GM19328 (cell line): Measurements from ENCODE around the gene A4GNT.
"Not testable (repeated sequence)": the region's sequence is repeated elsewhere in the genome, so short reads cannot be mapped to it uniquely, and the experiment has no call there.

ENCODE experiments used
- ATAC-seq: cut with Tn5 transposase; IDR thresholded peaks from one replicate; pipeline ENCODE4 v1.9.1; 2021; ENCODE audit warnings: mild to moderate bottlenecking, moderate library complexity; ENCODE audit not compliant: unreplicated experiment

Gene A4GNT

DNA sequence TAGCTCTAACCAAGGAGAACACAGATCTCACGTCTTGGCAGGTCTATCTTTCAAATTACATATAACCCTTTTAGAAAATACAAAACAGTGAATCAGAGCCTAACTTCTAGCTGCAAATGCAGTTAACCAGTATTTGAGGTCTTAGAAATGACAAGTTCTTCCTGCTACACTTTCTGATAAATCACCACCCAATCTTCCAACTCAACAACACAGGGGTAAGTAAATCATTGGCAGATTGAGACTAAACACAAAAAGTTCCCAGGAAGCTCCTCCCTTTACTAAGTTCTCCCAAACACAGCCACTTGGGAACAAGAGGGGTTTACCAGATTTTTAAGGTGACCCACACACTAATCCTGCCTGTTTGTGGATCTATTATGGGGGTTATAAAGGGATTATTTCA, at the start of gene A4GNT:
Gene A4GNT (minus strand): TSS at position 152 of the 400 bp plus-strand sequence. CDS start 1,134 bp downstream, outside the sequence.
- no peak for ATAC-seq

GRCh38 chr3:138180375-138181029, 48.3 kb upstream of the A4GNT start:
- ATAC-seq = no peak

DNA sequence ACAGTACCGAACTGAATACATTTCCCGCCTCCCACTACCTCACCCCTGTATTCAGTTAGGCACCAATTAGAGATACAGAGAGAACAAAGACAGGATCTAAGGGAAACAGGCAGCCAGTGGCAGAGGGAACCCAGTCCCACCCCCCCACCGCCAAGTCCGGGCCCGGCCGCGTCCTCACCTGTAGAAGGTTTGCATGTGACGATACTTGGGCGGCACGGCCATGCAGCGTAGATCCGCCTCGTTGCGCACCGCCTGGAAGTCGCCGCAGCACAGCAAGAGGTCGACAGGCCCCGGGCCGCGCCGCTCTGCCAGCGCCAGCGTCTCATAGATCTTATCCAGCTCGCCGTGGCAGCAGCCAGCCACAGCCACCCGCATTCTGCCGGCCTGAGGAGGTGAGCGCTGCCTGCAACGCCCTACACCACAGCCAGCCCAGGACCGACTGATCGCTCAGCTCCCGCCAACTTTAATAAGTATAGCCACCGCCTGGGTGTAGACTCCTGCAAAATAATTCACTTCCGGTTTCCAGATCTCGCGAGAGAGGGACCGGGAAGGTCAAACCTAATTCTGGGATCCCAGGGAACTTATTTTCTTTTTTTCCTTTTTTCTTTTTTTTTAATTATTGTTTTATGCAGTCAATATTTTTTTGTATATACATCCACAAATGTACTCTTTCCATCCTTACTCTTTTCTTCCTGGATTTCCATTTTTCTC, 42.4 kb upstream of the A4GNT start, which contains the start of gene DBR1:
Gene DBR1 (minus strand): TSS at position 501 of the 711 bp plus-strand sequence. CDS start 126 bp downstream, at position 375.
- peak; percentile 93 for ATAC-seq

- no peak for ATAC-seq
Measured at GRCh38 chr3:138173769-138174420, 41.7 kb upstream of the A4GNT start.

DNA sequence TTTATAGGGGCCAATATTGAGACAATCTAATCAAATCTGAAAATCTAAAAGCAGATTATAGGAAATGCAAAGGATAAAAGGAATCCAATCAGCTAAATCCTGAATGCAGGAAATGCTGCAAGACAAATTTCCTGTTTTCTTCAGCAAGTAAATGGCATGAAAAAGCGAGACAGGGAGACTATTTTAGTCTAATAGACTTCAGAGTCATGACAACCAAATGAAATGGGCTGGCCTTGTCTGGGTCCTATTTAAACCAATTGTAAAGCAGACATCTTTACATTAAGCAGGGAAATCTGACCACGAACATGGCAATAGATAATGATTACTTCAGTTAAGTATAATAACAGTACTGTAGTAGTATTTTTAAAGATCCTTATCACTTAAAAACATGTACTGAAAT, 40.4 kb upstream of the A4GNT start:
- ATAC-seq = no peak

DNA sequence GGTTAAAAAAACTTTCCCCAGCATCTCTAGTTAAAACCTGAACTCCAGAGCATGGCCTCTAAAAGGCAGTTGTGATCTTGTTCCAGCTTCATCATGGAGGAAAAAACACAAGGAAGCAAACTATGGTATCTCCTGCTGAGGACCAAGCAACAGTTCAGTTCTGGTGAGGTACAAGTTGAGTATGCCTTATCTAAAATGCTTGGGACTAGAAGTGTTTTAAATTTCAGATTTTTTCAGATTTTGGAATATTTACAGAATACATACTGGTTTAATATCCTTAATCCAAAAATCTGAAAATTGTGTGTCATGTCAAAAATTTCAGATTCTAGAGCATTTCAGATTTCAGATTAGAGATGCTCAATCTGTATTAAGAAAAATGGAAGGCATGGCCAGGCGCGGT, 32.9 kb upstream of the A4GNT start:
- no peak for ATAC-seq

- ATAC-seq = no peak
Measured at GRCh38 chr3:138157743-138158142, 25.6 kb upstream of the A4GNT start.

- ATAC-seq = no peak
Measured at GRCh38 chr3:138154534-138154933, 22.3 kb upstream of the A4GNT start.

- ATAC-seq = no peak
Measured at GRCh38 chr3:138148503-138148902, 16.3 kb upstream of the A4GNT start.

- not testable (repeated sequence) for ATAC-seq
Measured at GRCh38 chr3:138142181-138142580, 10.0 kb upstream of the A4GNT start.

GRCh38 chr3:138140940-138141339, 8.8 kb upstream of the A4GNT start:
- ATAC-seq = no peak

DNA sequence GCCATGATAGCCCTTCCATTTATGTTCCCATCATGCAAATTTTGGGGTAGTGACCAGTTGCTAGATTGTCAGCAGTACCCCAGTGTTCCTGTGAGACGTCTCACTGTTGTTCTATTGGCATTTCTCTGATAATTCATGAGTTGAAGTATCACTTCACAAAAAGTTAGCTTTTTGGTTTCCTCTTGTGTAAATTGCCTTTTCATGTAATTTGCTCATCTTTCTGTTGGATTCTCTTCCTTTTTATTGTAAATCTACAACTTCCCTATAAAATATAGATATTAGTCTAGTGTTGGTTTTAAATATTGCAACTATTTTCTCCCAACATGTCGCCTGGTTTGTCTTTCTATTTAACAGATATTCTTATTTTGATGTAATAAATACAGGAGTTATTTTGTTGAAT, 7.5 kb upstream of the A4GNT start:
- no peak for ATAC-seq

DNA sequence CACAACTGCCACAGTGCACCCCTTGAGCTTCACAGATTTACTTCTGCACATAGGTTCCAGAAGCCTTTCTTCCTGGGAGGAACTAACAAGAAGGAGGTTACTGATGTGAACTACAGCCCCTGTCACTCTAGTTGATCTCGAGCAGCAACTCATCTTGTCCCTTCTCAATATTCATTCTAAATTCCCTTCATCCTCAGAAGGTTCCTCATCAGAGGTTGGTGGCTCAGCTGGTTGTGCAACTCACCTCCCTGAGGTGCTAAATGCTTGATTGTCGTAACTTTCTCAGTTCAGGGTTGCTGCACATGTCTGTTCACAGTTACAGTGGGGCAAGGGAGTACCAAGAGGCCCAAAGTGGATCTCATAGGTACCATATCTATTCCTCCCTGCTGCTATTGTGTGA, 5.7 kb upstream of the A4GNT start:
- ATAC-seq = no peak

DNA sequence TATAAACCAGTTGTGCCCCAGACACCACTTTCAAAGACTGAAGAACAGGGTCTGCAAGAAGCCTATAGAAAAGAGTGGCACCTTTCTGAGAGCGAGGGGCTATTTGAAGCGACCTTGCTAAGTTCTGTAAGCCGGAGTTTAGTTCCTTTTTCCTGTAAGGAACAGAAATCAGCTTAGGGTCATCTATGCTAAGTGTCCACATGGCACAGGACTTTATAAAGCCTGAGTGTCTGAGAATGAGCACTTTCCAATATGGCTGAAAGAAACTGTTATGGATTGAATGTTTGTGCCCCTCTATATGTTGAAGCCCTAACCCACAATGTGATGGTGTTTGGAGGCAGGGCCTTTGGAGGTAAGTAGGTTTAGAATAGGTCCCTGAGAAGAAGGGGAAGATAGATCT, 4.0 kb upstream of the A4GNT start:
- no peak for ATAC-seq

- no peak for ATAC-seq
Measured at GRCh38 chr3:138135833-138136194, 3.6 kb upstream of the A4GNT start.

- no peak for ATAC-seq
Measured at GRCh38 chr3:138135146-138135832, 3.1 kb upstream of the A4GNT start.

DNA sequence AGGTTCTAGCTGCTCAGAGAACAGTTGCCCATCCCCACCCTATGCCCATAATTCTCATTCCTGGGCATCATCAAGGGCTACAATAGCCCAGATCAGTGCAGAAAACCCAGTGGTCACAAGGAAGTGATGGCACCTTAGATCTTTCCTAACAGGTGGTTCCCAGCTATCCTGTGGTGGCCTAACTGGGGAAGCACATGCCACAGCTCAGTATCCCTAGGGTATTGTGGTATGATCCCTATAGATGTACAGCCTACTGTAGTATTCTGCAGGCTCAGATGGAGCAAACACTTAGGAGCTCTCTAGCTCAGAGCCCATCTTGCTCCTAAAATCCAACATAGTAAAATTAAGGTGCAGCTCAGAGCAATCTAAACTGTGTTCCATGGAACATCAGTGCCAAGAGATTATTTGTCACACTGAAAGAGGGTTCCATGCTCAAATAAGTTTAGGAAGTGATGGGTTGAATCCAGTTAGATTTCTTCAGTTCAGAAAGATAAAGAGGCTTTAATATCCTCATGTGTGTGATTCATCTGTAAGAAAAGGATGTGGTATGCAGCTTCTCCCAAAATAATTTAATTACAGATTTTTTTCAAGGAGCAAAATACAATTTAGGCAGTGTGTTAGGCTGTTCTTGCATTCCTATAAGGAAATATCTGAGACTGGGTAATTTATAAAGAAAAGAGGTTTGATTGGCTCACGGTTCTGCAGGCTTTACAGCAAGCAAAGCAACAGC, 4.4 kb downstream of the A4GNT start:
- ATAC-seq = no peak

GRCh38 chr3:138125548-138126221, 6.5 kb downstream of the A4GNT start:
- no peak for ATAC-seq

GRCh38 chr3:138124706-138125355, 7.4 kb downstream of the A4GNT start:
- ATAC-seq = no peak

- ATAC-seq = no peak
Measured at GRCh38 chr3:138124188-138124587, 8.0 kb downstream of the A4GNT start.
